COR-L47 (cell line): ENCODE data around the gene PUDP.
A peak's percentile ranks its signal among the peaks of the same experiment; 100 is the strongest.
"Not testable (repeated sequence)": the region's sequence is repeated elsewhere in the genome, so short reads cannot be mapped to it uniquely, and the experiment has no call there.

Source experiments
- DNase-seq: peaks from one replicate; lab custom pipeline; 2025; lab: John Stamatoyannopoulos, UW

The PUDP gene

GRCh38 chrX:7147978-7148854 is at the start of gene PUDP:
TSS of gene PUDP (minus strand) at chrX:7148153. CDS start at chrX:7148113, 40 bp downstream.
- DNase-seq = peak; percentile 78

GRCh38 chrX:7194606-7195005 is 46.7 kb upstream of the PUDP start:
- DNase-seq = no peak

GRCh38 chrX:7192871-7193270 is 44.9 kb upstream of the PUDP start:
- DNase-seq = no peak

GRCh38 chrX:7191681-7192110 is 43.7 kb upstream of the PUDP start:
- DNase-seq = no peak

- no peak for DNase-seq
Observed at GRCh38 chrX:7190157-7190556, 42.2 kb upstream of the PUDP start.

- no peak for DNase-seq
Observed at GRCh38 chrX:7188672-7189071, 40.7 kb upstream of the PUDP start.

- DNase-seq = no peak
Observed at GRCh38 chrX:7184816-7185215, 36.9 kb upstream of the PUDP start.

- DNase-seq = no peak
Observed at GRCh38 chrX:7179446-7179845, 31.5 kb upstream of the PUDP start.

- not testable (repeated sequence) for DNase-seq
Observed at GRCh38 chrX:7178859-7179258, 30.9 kb upstream of the PUDP start.

GRCh38 chrX:7170898-7171297 is 22.9 kb upstream of the PUDP start:
- DNase-seq = no peak

- DNase-seq = no peak
Observed at GRCh38 chrX:7169627-7170026, 21.7 kb upstream of the PUDP start.

GRCh38 chrX:7168371-7168770 is 20.4 kb upstream of the PUDP start:
- no peak for DNase-seq

GRCh38 chrX:7164174-7164573 is 16.2 kb upstream of the PUDP start:
- DNase-seq = no peak

GRCh38 chrX:7163146-7163677 is 15.3 kb upstream of the PUDP start:
- DNase-seq = no peak

- DNase-seq = no peak
Observed at GRCh38 chrX:7159149-7159861, 11.4 kb upstream of the PUDP start.

GRCh38 chrX:7158468-7158990 is 10.6 kb upstream of the PUDP start:
- DNase-seq = no peak

- DNase-seq = no peak
Observed at GRCh38 chrX:7156879-7157278, 8.9 kb upstream of the PUDP start.

GRCh38 chrX:7155163-7155562 is 7.2 kb upstream of the PUDP start:
- DNase-seq = no peak

GRCh38 chrX:7154041-7154597 is 6.2 kb upstream of the PUDP start:
- no peak for DNase-seq

GRCh38 chrX:7153231-7153630 is 5.3 kb upstream of the PUDP start:
- no peak for DNase-seq

GRCh38 chrX:7149411-7149810 is 1.5 kb upstream of the PUDP start:
- DNase-seq = no peak

GRCh38 chrX:7147413-7147977 is 458 bp downstream of the PUDP start, which contains the start of gene STS:
TSS of gene STS (plus strand) at chrX:7147712. CDS start at chrX:7253200, 105,488 bp downstream.
- DNase-seq = no peak
